ENCODE data around the gene PITPNC1.
"Not testable (repeated sequence)": the region's sequence is repeated elsewhere in the genome, so short reads cannot be mapped to it uniquely, and the experiment has no call there.

PITPNC1 gene

DNA sequence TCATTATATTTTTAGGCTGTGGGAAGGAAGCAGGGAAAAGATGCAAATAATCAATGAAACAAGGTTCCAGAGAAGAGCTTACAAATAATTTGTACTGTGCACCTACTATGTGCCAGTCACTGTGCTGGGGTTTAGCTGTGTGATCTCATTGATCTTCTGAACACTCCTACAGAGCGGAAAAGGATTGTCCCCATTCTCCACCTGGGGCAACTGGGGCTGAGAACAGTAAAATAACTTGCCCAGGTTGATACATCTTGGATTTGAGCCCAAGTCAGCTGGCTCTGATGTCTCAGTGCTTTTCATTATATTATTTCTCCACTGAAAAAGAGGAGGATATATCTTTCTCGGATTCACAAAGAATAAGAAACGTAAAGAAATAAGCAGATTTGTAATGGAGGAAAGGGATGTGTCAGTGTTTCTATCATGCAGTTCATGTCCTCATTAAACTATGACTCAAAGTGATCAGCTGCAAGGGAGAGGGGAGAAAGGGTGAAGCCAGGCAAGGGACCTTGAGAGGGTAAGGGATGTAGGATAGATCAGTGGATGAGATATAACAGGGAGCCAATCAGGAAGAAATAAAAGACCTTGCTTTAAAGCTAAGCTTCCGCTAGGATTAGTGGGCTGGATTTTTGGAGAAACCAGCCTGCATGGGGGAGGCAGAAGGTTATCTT lies 197.0 kb downstream of the PITPNC1 start:
- peak overlapping the region; percentile 66 for H3K4me3 ChIP-seq (ENCODE audit: low read depth, low read length)
- DNase-seq (ENCODE audit: low read depth) = peak; percentile 33
- no peak for TF ChIP-seq CTCF (IDR thresholded peaks at IDR 0.05; ENCODE audit: insufficient read depth, low read depth, low read length, missing control alignments)

DNA sequence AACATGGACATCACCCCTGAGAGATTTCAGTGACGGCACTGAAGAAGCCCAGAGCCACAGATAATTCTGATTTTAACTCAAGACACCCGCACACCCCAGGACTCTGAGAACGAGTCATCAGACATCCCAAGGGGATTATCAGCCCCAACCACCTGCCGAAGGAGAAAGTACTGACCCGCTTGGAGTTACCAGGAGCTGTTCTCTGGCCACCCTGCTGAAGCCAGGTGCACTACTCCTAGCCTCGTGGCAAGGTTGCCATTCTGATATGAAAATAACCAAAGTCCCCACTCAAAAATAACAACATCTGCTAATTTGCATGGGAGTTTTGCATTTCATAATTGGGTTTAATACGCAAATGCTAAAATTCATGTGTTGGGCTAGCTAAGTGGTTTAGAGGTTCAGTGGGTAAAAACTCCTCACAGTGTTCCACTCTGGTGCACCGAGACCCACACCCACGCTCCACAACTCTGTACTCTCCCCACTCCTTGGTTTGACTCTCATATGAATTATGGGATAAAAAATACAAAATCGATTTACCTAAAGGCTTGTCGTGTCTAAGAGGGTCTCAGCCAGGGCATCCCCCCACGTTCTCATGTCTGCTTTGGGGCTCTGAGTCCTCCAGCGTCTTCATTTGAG lies 197.7 kb downstream of the PITPNC1 start:
- H3K4me3 ChIP-seq (ENCODE audit: low read depth, low read length) = peak overlapping the region; percentile 66
- no peak for TF ChIP-seq CTCF (IDR thresholded peaks at IDR 0.05; ENCODE audit: insufficient read depth, low read depth, low read length, missing control alignments)
- DNase-seq (ENCODE audit: low read depth) = peak; percentile 92

DNA sequence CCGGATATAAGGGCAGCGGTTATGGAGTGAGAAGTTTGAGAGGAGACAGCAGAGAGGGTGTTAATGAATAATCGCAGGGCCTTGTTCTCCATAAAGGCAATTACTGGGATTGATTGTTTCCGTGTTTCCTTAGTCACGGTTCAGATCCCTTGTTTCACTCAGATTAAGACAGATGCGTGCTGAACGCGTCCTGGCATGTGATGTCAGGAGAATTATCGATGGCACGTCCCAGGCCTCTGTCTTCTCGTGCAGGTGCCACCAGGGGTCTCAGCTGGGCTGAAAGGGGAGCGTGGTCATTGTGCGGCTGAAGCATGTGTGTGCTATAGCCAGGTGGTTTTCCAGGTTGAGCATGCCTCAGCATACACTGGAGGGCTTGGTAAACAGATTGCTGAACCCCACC lies 198.2 kb downstream of the PITPNC1 start:
- H3K4me3 ChIP-seq (ENCODE audit: low read depth, low read length) = peak overlapping the region; percentile 66
- DNase-seq (ENCODE audit: low read depth) = peak; percentile 93
- peak; percentile 59 for TF ChIP-seq CTCF (IDR thresholded peaks at IDR 0.05; ENCODE audit: insufficient read depth, low read depth, low read length, missing control alignments)

DNA sequence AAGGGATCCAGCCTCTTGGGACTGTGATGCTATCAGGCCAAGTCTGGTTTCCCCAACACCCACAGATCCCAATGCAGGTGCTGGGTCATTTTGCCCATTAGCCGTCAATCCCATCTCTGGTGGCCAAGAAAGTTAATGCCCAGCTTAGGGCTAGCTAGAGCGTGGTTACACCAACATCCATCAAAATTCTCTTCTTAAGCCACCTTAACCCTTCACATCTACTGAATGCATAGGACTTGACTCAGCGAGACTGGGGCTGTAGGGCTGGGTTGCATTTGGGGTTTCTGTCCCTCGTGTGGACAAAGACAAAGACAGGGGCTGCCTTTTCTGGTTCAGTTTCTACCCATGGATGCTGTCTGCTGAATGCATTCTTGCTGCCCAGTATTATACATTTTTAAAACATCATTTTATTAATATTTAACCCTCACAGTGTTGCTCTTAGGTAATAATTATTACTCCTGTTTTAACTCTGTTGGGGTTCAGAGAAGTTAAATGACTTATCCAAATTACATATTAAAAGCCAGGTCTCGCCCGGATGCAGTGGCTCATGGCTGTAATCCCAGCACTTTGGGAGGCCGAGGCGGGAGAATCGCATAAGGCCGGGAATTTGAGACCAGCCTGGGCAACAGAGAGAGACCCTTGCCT lies 199.5 kb downstream of the PITPNC1 start:
- peak overlapping the region; percentile 23; the same call in 1 of the 2 replicates for H3K4me3 ChIP-seq (ENCODE audit: low read depth, low read length)
- TF ChIP-seq CTCF (IDR thresholded peaks at IDR 0.05; ENCODE audit: insufficient read depth, low read depth, low read length, missing control alignments) = no peak
- DNase-seq (ENCODE audit: low read depth) = peak; percentile 30

- DNase-seq (ENCODE audit: low read depth) = no peak
- H3K4me3 ChIP-seq (ENCODE audit: low read depth, low read length) = peak overlapping the region; percentile 17
- TF ChIP-seq CTCF (IDR thresholded peaks at IDR 0.05; ENCODE audit: insufficient read depth, low read depth, low read length, missing control alignments) = no peak
Measured at GRCh38 chr17:67577429-67578141, 200.5 kb downstream of the PITPNC1 start.

DNA sequence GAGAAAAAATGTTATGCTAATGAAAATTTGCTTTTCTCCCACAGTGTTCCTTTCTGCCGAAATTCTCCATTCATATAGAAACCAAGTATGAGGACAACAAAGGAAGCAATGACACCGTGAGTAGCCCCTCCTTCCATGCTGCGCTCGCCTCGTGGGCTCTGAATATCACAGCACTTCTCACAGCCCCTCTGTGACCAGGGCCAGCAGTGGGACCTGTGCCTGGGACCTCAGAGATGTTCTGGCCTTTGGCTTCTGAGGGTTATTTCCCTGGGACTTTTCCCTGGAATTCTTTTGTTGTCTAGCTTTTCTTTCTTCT lies 201.0 kb downstream of the PITPNC1 start:
- DNase-seq (ENCODE audit: low read depth) = peak; percentile 91
- TF ChIP-seq CTCF (IDR thresholded peaks at IDR 0.05; ENCODE audit: insufficient read depth, low read depth, low read length, missing control alignments) = no peak
- H3K4me3 ChIP-seq (ENCODE audit: low read depth, low read length) = peak overlapping the region; percentile 17

GRCh38 chr17:67578679-67579405 lies 201.8 kb downstream of the PITPNC1 start:
- H3K4me3 ChIP-seq (ENCODE audit: low read depth, low read length) = not testable (repeated sequence)
- peak; percentile 80 for DNase-seq (ENCODE audit: low read depth)
